ENCODE results near the gene GARIN5B. TPM values are rescaled to one million over a fixed set of nuclear protein-coding genes. Genes with fewer than 3 reads are reported as not detected.
"Not testable (repeated sequence)": the region's sequence is repeated elsewhere in the genome, so short reads cannot be mapped to it uniquely, and the experiment has no call there.

The GARIN5B gene
- polyA plus RNA-seq = not detected

GRCh38 chr19:55362990-55363716, at the start of gene GARIN5B:
GARIN5B (minus strand) TSS chr19:55363260; CDS start chr19:55363066, 194 bp downstream.
- peaks cover 12% of the 10 kb centered on the region for H3K27me3 Mint-ChIP-seq
- no peaks in the 10 kb centered on the region for H3K9me3 Mint-ChIP-seq
- no peaks in the 10 kb centered on the region for H3K4me1 Mint-ChIP-seq
- no peak within 1 kb of the TSS for H3K27ac Mint-ChIP-seq
- H3K36me3 Mint-ChIP-seq = no peaks in the 10 kb centered on the region
- peak within 1 kb of the TSS in 1 of 4 donors; percentile 54 for H3K4me3 Mint-ChIP-seq

GRCh38 chr19:55410168-55410567, 47.1 kb upstream of the GARIN5B start:
- peak overlapping the region in 1 of 3 donors; percentile 81 for H3K27ac Mint-ChIP-seq
- peaks cover 3% of the 10 kb centered on the region for H3K36me3 Mint-ChIP-seq
- peaks cover 2 to 9% (median 6%) of the 10 kb centered on the region in 3 donors for H3K9me3 Mint-ChIP-seq
- H3K4me1 Mint-ChIP-seq = peaks cover 14 to 22% (median 18%) of the 10 kb centered on the region in 3 donors
- peak overlapping the region in 1 of 4 donors; percentile 76 for H3K4me3 Mint-ChIP-seq
- H3K27me3 Mint-ChIP-seq = no peaks in the 10 kb centered on the region

- Mint-ChIP-seq H3K4me3 (peak overlapping the region in 2 of 4 donors; percentile 76 to 78), H3K4me1 (peaks cover 14 to 22% (median 18%) of the 10 kb centered on the region in 3 donors), H3K27ac (peak overlapping the region in 2 of 3 donors; percentile 93 to 99)
- H3K9me3 Mint-ChIP-seq, H3K27me3 Mint-ChIP-seq, H3K36me3 Mint-ChIP-seq: not testable (repeated sequence)
These were observed 46.1 kb upstream of the GARIN5B start for GRCh38 chr19:55409179-55409578.

GRCh38 chr19:55408533-55408872, 45.4 kb upstream of the GARIN5B start:
- no peaks in the 10 kb centered on the region for H3K27me3 Mint-ChIP-seq
- H3K4me3 Mint-ChIP-seq = peak overlapping the region; percentile 87 to 97 (median 94)
- peaks cover 2 to 9% (median 6%) of the 10 kb centered on the region in 3 donors for H3K9me3 Mint-ChIP-seq
- H3K36me3 Mint-ChIP-seq = peaks cover 3% of the 10 kb centered on the region
- peak overlapping the region; percentile 93 to 99 (median 98) for H3K27ac Mint-ChIP-seq
- peaks cover 14 to 22% (median 18%) of the 10 kb centered on the region in 3 donors for H3K4me1 Mint-ChIP-seq

- peak overlapping the region; percentile 93 to 99 (median 98) for H3K27ac Mint-ChIP-seq
- H3K4me1 Mint-ChIP-seq = peaks cover 14 to 25% (median 18%) of the 10 kb centered on the region in 3 donors
- H3K36me3 Mint-ChIP-seq = peaks cover 7% of the 10 kb centered on the region
- no peaks in the 10 kb centered on the region for H3K27me3 Mint-ChIP-seq
- peak overlapping the region; percentile 87 to 97 (median 94) for H3K4me3 Mint-ChIP-seq
- H3K9me3 Mint-ChIP-seq = peaks cover 2 to 9% (median 6%) of the 10 kb centered on the region in 3 donors
These were observed 44.9 kb upstream of the GARIN5B start for GRCh38 chr19:55407800-55408532.

GRCh38 chr19:55407550-55407799, 44.4 kb upstream of the GARIN5B start, which contains the start of gene UBE2S:
UBE2S (minus strand) TSS chr19:55407788; CDS start chr19:55407589, 199 bp downstream.
- peaks cover 14 to 25% (median 18%) of the 10 kb centered on the region in 3 donors for H3K4me1 Mint-ChIP-seq
- H3K36me3 Mint-ChIP-seq, H3K9me3 Mint-ChIP-seq: not testable (repeated sequence)

GRCh38 chr19:55406826-55407549, 43.9 kb upstream of the GARIN5B start:
- Mint-ChIP-seq H3K4me1 (peaks cover 14 to 25% (median 18%) of the 10 kb centered on the region in 3 donors), H3K36me3 (peaks cover 8% of the 10 kb centered on the region), H3K9me3 (peaks cover 2 to 9% (median 6%) of the 10 kb centered on the region in 3 donors), H3K27ac (peak overlapping the region; percentile 76 to 98 (median 93)), H3K4me3 (peak overlapping the region; percentile 87 to 97 (median 94)), H3K27me3 (no peaks in the 10 kb centered on the region)

More at GRCh38 chr19:55407550-55407799, 44.4 kb upstream of the GARIN5B start, which contains the start of gene UBE2S:
- not testable (repeated sequence) for H3K27me3 Mint-ChIP-seq
- peak within 1 kb of the TSS; percentile 87 to 97 (median 94) for H3K4me3 Mint-ChIP-seq
- H3K27ac Mint-ChIP-seq = peak within 1 kb of the TSS; percentile 93 to 99 (median 98)

- H3K36me3 Mint-ChIP-seq = peaks cover 8% of the 10 kb centered on the region
- H3K27me3 Mint-ChIP-seq = no peaks in the 10 kb centered on the region
- peak overlapping the region in 2 of 3 donors; percentile 76 to 93 for H3K27ac Mint-ChIP-seq
- peaks cover 14 to 25% (median 18%) of the 10 kb centered on the region in 3 donors for H3K4me1 Mint-ChIP-seq
- H3K4me3 Mint-ChIP-seq = peak overlapping the region; percentile 87 to 97 (median 92)
- peaks cover 2 to 9% (median 5%) of the 10 kb centered on the region in 3 donors for H3K9me3 Mint-ChIP-seq
These were observed 43.2 kb upstream of the GARIN5B start for GRCh38 chr19:55406091-55406825.

- H3K4me1 Mint-ChIP-seq = peaks cover 14 to 25% (median 18%) of the 10 kb centered on the region in 3 donors
- peaks cover 2 to 8% (median 2%) of the 10 kb centered on the region in 3 donors for H3K9me3 Mint-ChIP-seq
- peak overlapping the region in 1 of 3 donors; percentile 93 for H3K27ac Mint-ChIP-seq
- peaks cover 8% of the 10 kb centered on the region for H3K36me3 Mint-ChIP-seq
- H3K27me3 Mint-ChIP-seq = no peaks in the 10 kb centered on the region
- H3K4me3 Mint-ChIP-seq = peak overlapping the region in 3 of 4 donors; percentile 46 to 87 (median 63)
These were observed 42.6 kb upstream of the GARIN5B start for GRCh38 chr19:55405638-55406037.

- H3K4me3 Mint-ChIP-seq = no peak overlapping the region
These were observed 39.4 kb upstream of the GARIN5B start for GRCh38 chr19:55402509-55402908.

GRCh38 chr19:55401390-55401789, 38.3 kb upstream of the GARIN5B start:
- not testable (repeated sequence) for H3K27me3 Mint-ChIP-seq, H3K27ac Mint-ChIP-seq, H3K36me3 Mint-ChIP-seq, H3K9me3 Mint-ChIP-seq, H3K4me3 Mint-ChIP-seq
- H3K4me1 Mint-ChIP-seq = peaks cover 10 to 16% (median 13%) of the 10 kb centered on the region in 3 donors

More at GRCh38 chr19:55402509-55402908, 39.4 kb upstream of the GARIN5B start:
- Mint-ChIP-seq H3K36me3 (peaks cover 8% of the 10 kb centered on the region), H3K27me3 (no peaks in the 10 kb centered on the region), H3K27ac (peak overlapping the region in 1 of 3 donors; percentile 67), H3K9me3 (no peaks in the 10 kb centered on the region), H3K4me1 (peaks cover 14 to 21% (median 18%) of the 10 kb centered on the region in 3 donors)

GRCh38 chr19:55400281-55401087, 37.4 kb upstream of the GARIN5B start:
- peaks cover 5 to 7% (median 6%) of the 10 kb centered on the region in 3 donors for H3K4me1 Mint-ChIP-seq
- no peaks in the 10 kb centered on the region for H3K27me3 Mint-ChIP-seq
- no peak overlapping the region for H3K4me3 Mint-ChIP-seq
- H3K36me3 Mint-ChIP-seq = peaks cover 6% of the 10 kb centered on the region
- H3K9me3 Mint-ChIP-seq = no peaks in the 10 kb centered on the region
- no peak overlapping the region for H3K27ac Mint-ChIP-seq

GRCh38 chr19:55398200-55398925, 35.3 kb upstream of the GARIN5B start:
- no peaks in the 10 kb centered on the region for H3K9me3 Mint-ChIP-seq
- peak overlapping the region in 1 of 3 donors; percentile 74 for H3K27ac Mint-ChIP-seq
- H3K4me3 Mint-ChIP-seq = peak overlapping the region in 1 of 4 donors; percentile 46
- H3K4me1 Mint-ChIP-seq = peaks cover 5 to 7% (median 6%) of the 10 kb centered on the region in 3 donors
- peaks cover 5% of the 10 kb centered on the region for H3K36me3 Mint-ChIP-seq
- H3K27me3 Mint-ChIP-seq = no peaks in the 10 kb centered on the region

Measured in IgD-negative memory B cell (primary cell).